ENCODE data around the gene ZNF683. TPM values are rescaled to one million over a fixed set of nuclear protein-coding genes. Genes with fewer than 3 reads are reported as not detected.

The ZNF683 gene
- total RNA-seq, 2 experiments from 2014 or later, result 0.69 to 1.3 TPM

DNA sequence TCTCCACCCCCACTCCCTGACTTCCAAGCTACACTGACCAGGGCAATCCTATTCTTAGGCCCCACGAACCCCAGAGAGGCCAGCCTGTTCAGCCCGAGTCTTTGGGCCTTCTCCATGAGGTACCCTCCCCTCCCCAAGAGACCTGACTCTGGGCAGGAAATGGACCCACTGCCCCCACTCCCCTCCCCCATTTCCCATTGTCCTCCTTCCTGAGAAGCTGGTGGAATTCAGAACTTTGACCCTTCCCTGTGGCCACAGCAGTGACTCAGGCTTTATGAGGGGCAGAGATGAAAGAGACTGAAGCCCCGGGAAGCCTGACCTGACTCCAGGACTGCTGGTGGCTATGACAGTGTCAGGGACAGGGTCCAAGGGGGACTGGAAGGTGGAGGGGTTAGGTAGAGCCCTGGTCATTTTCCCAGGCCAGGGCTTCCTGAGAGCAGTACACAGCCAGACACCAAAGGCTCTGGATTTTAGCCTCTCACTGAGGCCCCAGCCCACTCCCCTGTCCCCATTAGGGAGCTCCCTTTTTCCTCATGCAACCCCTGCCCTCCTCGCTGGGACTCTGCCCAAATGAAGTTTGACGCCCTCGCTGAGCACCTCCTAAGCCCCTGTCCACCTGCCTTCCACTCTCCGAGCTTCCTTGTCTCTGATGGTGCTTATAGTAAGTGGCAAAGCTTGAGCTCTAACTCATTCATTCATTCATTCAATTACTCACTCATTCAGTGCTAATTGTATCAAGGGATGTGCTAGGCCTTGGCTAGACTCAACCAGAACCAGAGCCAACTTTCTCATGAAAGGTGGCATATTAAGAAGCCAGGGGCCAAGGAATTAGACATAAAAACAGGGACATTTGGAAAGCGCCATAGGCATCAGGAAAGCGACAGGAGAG, 21.6 kb downstream of the ZNF683 start:
- Mint-ChIP-seq H3K4me3 (no peak overlapping the region), H3K4me1 (ENCODE audit: low read depth) (no peaks in the 10 kb centered on the region), H3K27me3 (no peaks in the 10 kb centered on the region), H3K27ac (no peak overlapping the region), H3K36me3 (ENCODE audit: low read depth) (no peaks in the 10 kb centered on the region), H3K9me3 (no peaks in the 10 kb centered on the region)
- intact Hi-C loops (cut with micrococcal nuclease), result no loop called here
- ChIA-PET POLR2A (no interaction called here), CTCF (interaction anchor here (1.3 to 2.3 kb wide), 2 partner anchors 11 to 13 kb away, joined by 3 to 6 read pairs; no protein-coding TSS in a partner anchor)
- ATAC-seq (no peak), DNase-seq (no peak)
- no peak for TF ChIP-seq CTCF (IDR thresholded peaks at IDR 0.05)

- Mint-ChIP-seq H3K4me3 (no peak overlapping the region), H3K27ac (no peak overlapping the region), H3K9me3 (no peaks in the 10 kb centered on the region), H3K27me3 (no peaks in the 10 kb centered on the region), H3K4me1 (ENCODE audit: low read depth) (no peaks in the 10 kb centered on the region), H3K36me3 (ENCODE audit: low read depth) (no peaks in the 10 kb centered on the region)
- ChIA-PET POLR2A (no interaction called here), CTCF (interaction anchor here (1.3 to 2.3 kb wide), 2 partner anchors 12 to 13 kb away, joined by 3 to 6 read pairs; no protein-coding TSS in a partner anchor)
- no peak for DNase-seq
- no peak for TF ChIP-seq CTCF (IDR thresholded peaks at IDR 0.05)
- ATAC-seq, result no peak
- intact Hi-C loops (cut with micrococcal nuclease), result no loop called here
These were observed 22.2 kb downstream of the ZNF683 start for GRCh38 chr1:26350343-26350700.

GRCh38 chr1:26349877-26350244, 22.7 kb downstream of the ZNF683 start:
- intact Hi-C loops (cut with micrococcal nuclease), result no loop called here
- no peak for TF ChIP-seq CTCF (IDR thresholded peaks at IDR 0.05)
- H3K27me3 Mint-ChIP-seq, result no peaks in the 10 kb centered on the region
- no peaks in the 10 kb centered on the region for H3K36me3 Mint-ChIP-seq (ENCODE audit: low read depth)
- DNase-seq (no peak), ATAC-seq (no peak)
- H3K4me1 Mint-ChIP-seq (ENCODE audit: low read depth), result no peaks in the 10 kb centered on the region
- ChIA-PET POLR2A (no interaction called here), CTCF (interaction anchor here (2.3 kb wide), 1 partner anchor 14 kb away, joined by 6 read pairs; no protein-coding TSS in a partner anchor)
- no peak overlapping the region for H3K4me3 Mint-ChIP-seq
- H3K27ac Mint-ChIP-seq, result no peak overlapping the region
- H3K9me3 Mint-ChIP-seq, result no peaks in the 10 kb centered on the region

GRCh38 chr1:26349188-26349876, 23.2 kb downstream of the ZNF683 start:
- Mint-ChIP-seq H3K4me1 (ENCODE audit: low read depth) (no peaks in the 10 kb centered on the region), H3K4me3 (no peak overlapping the region), H3K27ac (no peak overlapping the region), H3K36me3 (ENCODE audit: low read depth) (no peaks in the 10 kb centered on the region), H3K27me3 (no peaks in the 10 kb centered on the region), H3K9me3 (no peaks in the 10 kb centered on the region)
- no peak for DNase-seq
- POLR2A ChIA-PET, result interaction anchor here (0.6 kb wide), 1 partner anchor 21 kb away, joined by 4 read pairs; no protein-coding TSS in a partner anchor
- intact Hi-C loops (cut with micrococcal nuclease), result no loop called here
- ATAC-seq, result no peak
- TF ChIP-seq CTCF (IDR thresholded peaks at IDR 0.05), result no peak
- CTCF ChIA-PET, result interaction anchor here (2.3 to 4.0 kb wide), 3 partner anchors 9 to 67 kb away, joined by 6 to 19 read pairs (median 12); no protein-coding TSS in a partner anchor

All from activated CD8-positive, alpha-beta T cell treated with anti-CD3 and anti-CD28 coated beads for 36 hours (primary cell).